ENCODE measurements around the gene PTH. TPM values are rescaled to one million over a fixed set of nuclear protein-coding genes. Genes with fewer than 3 reads are reported as not detected.

Gene PTH
- total and polyA plus RNA-seq, 9 of the 15 experiments (the other 6 are each of a cell fraction or from before 2014, with no cell fraction given): not detected

- TF ChIP-seq CTBP1 (IDR thresholded peaks at IDR 0.05; ENCODE audit: borderline replicate concordance) (peak; percentile 78; the same call in 1 of the 2 replicates), ESRRB (CRISPR knock-in tag; IDR thresholded peaks at IDR 0.05; ENCODE audit: borderline replicate concordance) (no peak), HNRNPUL1 (IDR thresholded peaks at IDR 0.05; ENCODE audit: low read length) (no peak), THAP7 (CRISPR knock-in tag; IDR thresholded peaks at IDR 0.05) (no peak), FOXM1 (IDR thresholded peaks at IDR 0.05; ENCODE audit: low read depth) (peak; percentile 82), FOXM1 (CRISPR knock-in tag; IDR thresholded peaks at IDR 0.05; ENCODE audit: low read depth) (no peak), ELK1 (CRISPR knock-in tag; IDR thresholded peaks at IDR 0.05) (no peak), SMARCA4 (IDR thresholded peaks at IDR 0.05) (0 out of 2 replicates have a peak, but pooled peaks have one; percentile 21), ZBTB17 (CRISPR knock-in tag; IDR thresholded peaks at IDR 0.05) (0 out of 2 replicates have a peak, but pooled peaks have one; percentile 68), ZNF24 (IDR thresholded peaks at IDR 0.05) (peak; percentile 68), ZNF589 (CRISPR knock-in tag; IDR thresholded peaks at IDR 0.05; ENCODE audit: low read depth) (0 out of 2 replicates have a peak, but pooled peaks have one; percentile 27), NUFIP1 (IDR thresholded peaks at IDR 0.05; ENCODE audit: partially characterized antibody) (no peak), ZNF184 (CRISPR knock-in tag; IDR thresholded peaks at IDR 0.05) (no peak), SIN3A (IDR thresholded peaks at IDR 0.05; ENCODE audit: borderline replicate concordance in 2 of 2, control insufficient read depth in 1 of 2, low read depth in 2 of 2, low read length in 2 of 2) (peak; percentile 43 to 87; a peak in 2 of 4 replicates), UBTF (IDR thresholded peaks at IDR 0.05; ENCODE audit: borderline replicate concordance in 1 of 2, low read depth in 2 of 2, low read length in 2 of 2) (peak; percentile 34 to 58; a peak in 1 of 4 replicates), RFX7 (CRISPR knock-in tag; IDR thresholded peaks at IDR 0.05) (no peak), NFRKB (IDR thresholded peaks at IDR 0.05; ENCODE audit: low read depth) (no peak), ZNF263 (CRISPR knock-in tag; IDR thresholded peaks at IDR 0.05; ENCODE audit: borderline replicate concordance) (peak; percentile 47; the same call in 1 of the 2 replicates), TCF7 (IDR thresholded peaks at IDR 0.05; ENCODE audit: borderline replicate concordance) (no peak), CAMTA2 (CRISPR knock-in tag; conservative IDR thresholded peaks at IDR 0.05) (no peak), THAP12 (CRISPR knock-in tag; IDR thresholded peaks at IDR 0.05) (peak; percentile 94), XRCC5 (IDR thresholded peaks at IDR 0.05; ENCODE audit: low read depth, low read length) (no peak)
Observed at GRCh38 chr11:13462901-13463778, 32.7 kb downstream of the PTH start, which contains the start of gene BTBD10 (continued).

Measured in K562 (cell line).